GM19452 (cell line): ENCODE measurements around the gene CAPN8.

Experiments
- ATAC-seq: cut with Tn5 transposase; IDR thresholded peaks from one replicate; pipeline ENCODE4 v1.9.1; 2021; ENCODE audit not compliant: unreplicated experiment

Gene CAPN8

GRCh38 chr1:223657978-223658377 is 7.5 kb downstream of the CAPN8 start:
- no peak for ATAC-seq

- ATAC-seq, result no peak
Measured at GRCh38 chr1:223654083-223654482, 11.4 kb downstream of the CAPN8 start.

DNA sequence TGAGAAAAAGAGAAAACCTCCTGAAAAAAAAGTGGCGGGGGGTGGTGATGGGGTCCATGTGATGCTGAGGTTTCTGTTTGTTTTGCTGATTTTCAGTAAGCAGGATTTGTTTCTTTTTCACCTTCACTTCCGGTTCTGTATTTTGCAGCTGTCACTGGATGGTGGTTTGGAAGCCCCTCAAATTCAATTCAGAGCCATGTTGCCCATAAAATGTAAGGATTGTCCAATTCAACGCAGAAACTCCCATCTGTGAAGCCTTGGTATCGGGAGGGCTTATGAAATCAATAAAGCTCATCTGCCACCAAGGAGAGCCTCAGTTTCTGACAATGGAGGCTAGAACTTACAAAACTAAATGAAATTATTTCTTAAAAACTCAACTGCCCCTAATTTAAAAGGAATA is 12.1 kb downstream of the CAPN8 start:
- no peak for ATAC-seq

- ATAC-seq, result no peak
Measured at GRCh38 chr1:223653015-223653414, 12.5 kb downstream of the CAPN8 start.

GRCh38 chr1:223652436-223652941 is 13.0 kb downstream of the CAPN8 start:
- no peak for ATAC-seq

GRCh38 chr1:223651291-223651991 is 14.1 kb downstream of the CAPN8 start:
- ATAC-seq, result no peak

DNA sequence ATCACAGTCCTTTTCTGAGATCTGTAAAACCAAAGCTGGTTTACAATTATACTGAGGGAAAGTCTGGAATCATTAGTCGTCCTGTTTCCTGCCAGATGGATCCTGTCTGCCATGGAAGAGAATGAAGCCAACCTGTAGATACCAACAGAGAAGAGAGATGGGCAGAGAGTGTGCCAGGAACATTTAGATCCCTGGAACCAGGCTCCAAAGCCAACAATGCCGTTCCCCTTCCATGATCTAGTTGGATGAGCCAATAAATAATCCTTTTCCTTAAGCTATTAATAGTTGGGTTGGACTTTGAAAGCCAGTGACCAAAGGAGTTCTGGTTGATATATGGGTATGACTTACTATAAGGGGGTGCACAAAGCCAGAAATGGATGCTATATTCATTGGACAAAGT is 15.0 kb downstream of the CAPN8 start:
- ATAC-seq, result no peak

DNA sequence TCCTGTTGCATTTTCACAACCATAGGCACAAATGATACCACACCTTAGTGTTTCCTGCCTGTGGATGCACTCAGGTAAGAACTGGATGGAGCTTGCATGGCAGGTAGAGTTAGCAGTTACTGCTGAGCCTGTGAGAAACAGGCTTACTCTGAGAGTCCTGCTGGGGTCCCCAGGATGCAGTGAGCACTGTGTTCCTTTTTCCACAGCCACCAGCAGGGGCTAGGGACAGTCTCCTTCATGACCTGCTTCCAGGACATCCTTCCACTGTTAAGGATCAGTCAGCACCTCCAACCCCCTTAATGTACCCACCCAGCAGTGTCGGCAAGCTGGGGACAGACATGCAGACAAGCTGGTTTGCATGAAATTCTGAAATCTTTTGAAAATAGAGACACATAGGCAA is 16.3 kb downstream of the CAPN8 start:
- ATAC-seq, result no peak

DNA sequence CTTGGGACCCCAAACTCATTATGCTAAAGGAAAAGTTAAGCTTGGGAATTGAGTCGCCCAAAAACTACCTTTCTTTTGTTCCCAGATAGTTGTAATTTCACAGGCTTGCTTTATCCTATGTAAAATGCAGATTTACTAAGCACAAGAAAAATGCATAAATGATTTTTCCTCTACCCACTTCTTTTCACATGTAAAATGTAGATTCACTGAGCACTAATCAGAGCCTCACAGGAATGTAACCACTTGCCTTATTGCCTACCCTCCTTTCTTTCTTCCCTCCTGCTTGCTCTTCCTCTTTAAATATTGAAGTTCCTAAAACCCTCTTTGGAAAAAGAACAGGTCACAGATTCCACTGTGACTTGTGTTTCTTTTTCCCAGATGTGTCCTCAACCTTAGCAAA is 18.3 kb downstream of the CAPN8 start:
- ATAC-seq, result no peak

DNA sequence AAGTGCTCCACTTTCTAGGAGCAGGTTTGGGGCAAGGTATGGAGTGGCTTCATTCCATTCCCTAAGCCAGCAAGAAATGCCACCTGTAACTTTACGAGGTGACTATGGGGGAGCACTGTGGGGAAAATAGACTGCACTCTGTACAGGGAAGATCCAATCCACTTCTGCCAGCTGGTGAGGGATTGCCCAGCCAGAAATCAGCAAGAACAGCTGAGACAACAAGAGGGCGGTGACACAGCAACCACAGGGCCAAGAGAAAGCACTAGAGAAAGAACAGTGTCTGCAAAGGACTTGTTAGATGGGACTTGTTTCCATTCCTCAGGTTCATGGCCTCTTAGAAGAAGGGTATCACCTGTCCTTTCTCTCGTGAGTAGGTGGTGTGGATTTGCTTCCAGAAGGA is 19.6 kb downstream of the CAPN8 start:
- no peak for ATAC-seq

DNA sequence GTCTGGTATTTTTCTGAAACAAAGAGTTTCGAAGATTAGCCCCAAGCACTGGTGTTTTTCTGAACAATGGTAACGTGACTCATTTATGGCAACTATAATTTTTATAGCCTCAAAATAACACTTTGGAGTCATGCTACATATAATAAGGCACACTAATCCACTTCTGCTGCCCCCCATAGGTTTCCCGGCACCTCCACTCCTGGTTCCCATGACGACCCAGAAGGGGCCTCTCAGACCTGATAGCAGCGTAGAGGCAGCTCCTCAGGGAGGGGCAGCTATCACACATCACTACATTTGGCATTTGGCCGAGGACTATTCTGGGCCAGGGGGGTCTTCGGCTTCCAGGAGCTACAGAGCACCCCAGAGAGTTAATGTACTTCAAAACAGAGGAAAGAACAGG is 23.3 kb downstream of the CAPN8 start:
- ATAC-seq, result no peak

DNA sequence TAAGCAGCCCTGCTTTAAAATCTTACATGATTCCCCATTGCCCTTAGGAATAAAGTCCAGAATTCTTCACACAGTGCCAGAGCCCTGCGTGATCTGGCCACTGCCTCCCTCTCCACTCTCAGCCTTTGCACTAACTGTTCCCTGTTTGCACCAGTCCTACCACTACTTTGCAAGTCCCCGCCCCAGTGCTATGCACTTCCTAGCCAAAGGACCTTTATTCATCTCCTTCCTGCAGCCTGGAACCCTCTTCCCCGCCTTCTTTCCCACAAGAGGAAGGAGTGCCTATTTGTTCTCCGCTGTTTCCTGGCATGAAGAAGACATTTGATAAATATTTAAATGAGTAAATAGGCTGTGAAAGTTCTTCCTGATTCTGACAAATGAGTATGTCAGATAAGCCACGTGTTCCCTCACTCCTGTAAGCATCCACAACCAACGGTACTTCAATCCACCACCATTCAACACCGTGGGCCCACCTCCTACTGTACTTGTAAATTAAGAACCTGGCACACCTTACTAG is 23.9 kb downstream of the CAPN8 start:
- no peak for ATAC-seq

DNA sequence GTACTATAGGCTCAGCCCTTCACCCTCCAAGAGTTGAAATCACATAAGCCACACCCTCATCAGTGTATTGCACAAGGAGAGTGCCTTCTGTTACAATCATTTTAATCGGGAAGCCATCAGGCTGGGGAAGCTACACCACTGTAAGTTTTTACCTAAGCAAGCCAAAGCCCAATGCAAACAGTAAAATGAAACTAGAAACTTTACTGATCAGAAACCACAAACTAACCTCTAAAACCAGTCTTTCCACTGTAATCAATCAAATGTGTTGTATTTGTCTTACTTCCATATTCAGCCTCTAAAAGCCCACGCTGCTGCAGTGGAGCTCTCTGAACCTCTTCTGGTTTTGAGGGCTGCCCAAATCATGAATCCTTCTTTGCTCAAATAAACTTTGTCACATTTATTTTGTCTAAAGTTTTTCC is 26.2 kb downstream of the CAPN8 start:
- no peak for ATAC-seq

DNA sequence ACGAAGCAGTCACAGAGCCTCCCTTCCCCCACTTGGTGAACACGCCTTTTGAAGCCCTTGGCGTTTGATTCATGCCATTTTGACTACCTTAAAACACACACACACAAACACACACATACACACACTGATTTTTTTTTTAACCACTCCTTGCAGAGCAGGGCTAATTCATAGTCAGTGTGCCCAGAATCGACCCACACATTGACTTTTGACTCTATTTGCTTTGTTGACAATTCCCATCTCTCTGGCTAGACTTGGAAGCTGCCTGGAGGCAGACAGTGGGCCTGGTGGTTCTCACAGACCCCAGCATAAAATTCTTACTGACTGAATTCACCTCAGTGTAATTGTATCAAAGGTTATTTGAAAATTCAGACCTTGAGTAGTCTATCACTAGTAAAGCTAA is 30.3 kb downstream of the CAPN8 start:
- ATAC-seq, result no peak

DNA sequence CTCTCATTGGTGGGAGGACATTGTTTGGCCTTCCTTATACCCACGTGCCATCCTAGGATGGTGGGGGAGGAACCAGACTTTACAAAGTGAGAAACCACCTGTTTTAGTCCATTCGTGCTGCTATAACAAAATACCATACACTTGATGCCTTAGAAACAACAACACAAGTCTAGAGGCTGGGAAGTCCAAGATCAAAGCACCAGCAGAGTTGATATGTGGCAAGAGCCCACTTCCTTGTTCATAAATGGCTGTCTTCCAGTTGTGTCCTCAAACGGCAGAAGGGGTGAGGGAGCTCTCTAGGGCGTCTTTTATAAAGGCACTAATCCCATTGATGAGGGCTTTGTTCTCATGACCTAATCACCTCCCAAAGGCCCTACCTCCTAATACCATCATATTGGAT is 31.1 kb downstream of the CAPN8 start:
- ATAC-seq, result no peak

DNA sequence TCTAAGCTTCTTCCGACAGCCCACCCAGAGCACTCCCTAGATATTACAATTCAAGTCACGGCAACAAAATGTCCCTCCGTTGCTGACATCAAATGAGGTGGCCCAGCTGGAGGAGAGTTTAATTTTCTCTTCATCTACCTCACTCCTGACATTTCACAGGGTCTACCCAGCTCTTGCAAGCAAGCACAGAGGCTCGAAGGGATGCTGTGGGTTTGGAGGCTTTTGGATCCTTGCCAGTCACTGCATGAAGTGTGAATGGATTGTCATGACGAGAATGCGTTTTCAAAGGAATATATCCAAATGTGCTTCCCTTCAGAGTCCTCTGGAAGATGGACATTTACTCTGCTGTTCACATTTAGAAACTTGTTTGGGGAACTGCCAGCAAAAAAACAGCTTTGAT is 33.5 kb downstream of the CAPN8 start:
- ATAC-seq, result no peak

GRCh38 chr1:223631473-223631872 is 34.0 kb downstream of the CAPN8 start:
- no peak for ATAC-seq

DNA sequence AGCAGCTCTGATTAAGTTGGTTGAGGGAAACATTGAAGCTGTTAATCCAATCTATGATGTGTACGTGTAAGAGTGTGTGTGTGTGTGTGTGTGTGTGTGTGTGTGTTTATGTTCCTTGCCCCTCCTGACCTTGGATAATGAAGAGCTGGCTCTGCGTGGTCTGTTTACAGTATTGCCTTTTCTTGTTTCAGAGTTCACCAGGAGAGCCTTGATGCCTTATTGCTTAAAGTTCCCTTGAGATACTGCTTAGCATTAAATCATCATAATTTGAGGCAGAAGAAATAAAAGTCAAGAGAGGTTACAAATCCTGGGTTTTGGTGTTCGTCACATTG is 36.4 kb downstream of the CAPN8 start:
- ATAC-seq, result no peak

- ATAC-seq, result no peak
Measured at GRCh38 chr1:223628233-223629125, 37.0 kb downstream of the CAPN8 start.

DNA sequence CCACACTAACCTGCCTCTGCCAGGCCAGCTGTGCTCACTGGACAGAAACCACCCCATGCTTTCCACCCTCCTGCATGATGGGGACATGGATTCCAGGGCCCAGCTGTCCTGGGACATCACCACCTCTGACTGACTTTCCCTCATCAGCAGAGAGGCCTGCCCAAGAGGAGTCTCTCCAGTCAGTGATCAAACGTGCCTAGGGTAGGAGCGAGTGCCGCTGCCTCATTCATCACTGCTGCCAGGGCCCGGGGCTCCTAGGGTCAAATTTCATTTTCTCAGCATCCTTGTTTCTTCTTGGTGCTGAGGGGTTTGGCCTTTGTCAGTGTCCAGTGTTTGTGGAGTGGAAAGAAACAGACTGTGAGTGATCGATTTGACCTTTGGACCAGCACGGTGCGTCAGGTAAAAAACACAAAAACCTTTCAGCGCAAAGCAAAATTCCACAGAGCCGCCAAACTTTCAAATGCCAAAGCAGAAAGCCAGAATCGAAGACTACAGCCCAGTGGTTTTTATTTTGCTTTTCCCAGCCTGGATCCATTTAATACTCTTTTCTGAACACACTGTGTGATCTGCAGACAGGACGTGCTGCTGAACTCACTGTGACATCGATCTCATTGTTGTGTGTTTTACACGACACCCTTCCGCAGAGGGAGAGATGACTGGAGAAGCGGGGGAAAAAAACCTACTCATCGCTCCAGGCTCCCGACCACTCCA is 43.2 kb downstream of the CAPN8 start:
- ATAC-seq, result no peak

GRCh38 chr1:223621312-223621734 is 44.2 kb downstream of the CAPN8 start:
- peak; percentile 89 for ATAC-seq
